ENCODE measurements around the gene TMEM170A.
"Not testable (repeated sequence)": the region's sequence is repeated elsewhere in the genome, so short reads cannot be mapped to it uniquely, and the experiment has no call there.

Gene TMEM170A

DNA sequence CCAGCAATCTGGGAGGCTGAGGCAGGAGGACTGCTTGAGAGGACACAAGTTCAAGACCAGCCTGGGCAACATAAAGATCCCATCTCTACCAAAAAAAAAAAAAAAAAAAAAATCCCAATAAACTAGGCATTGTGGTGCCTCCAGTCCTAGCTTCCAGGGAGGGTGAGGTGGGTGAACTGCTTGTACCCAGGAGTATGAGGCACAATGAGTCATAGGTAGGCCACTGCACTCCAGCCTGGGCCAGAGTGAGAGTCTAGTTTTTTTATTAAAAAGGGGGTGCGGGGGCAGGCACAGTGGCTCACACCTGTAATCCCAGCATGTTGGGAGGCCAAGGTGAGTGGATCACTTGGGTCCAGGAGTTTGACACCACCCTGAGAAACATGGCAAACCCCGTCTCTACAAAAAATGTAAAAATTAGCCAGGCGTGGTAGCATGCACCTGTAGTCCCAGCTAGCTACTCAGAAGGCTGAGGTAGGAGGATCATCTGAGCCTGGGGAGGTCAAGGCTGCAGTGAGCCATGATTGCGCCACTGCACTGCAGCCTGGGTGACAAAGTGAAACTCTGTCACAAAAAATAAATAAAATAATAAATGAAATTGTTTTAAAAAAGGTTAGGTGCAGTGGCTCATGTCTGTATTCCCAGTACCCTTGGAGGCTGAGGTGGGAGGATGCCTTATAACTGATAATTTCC, 38.6 kb upstream of the TMEM170A start:
- TF ChIP-seq, protein P1, sequence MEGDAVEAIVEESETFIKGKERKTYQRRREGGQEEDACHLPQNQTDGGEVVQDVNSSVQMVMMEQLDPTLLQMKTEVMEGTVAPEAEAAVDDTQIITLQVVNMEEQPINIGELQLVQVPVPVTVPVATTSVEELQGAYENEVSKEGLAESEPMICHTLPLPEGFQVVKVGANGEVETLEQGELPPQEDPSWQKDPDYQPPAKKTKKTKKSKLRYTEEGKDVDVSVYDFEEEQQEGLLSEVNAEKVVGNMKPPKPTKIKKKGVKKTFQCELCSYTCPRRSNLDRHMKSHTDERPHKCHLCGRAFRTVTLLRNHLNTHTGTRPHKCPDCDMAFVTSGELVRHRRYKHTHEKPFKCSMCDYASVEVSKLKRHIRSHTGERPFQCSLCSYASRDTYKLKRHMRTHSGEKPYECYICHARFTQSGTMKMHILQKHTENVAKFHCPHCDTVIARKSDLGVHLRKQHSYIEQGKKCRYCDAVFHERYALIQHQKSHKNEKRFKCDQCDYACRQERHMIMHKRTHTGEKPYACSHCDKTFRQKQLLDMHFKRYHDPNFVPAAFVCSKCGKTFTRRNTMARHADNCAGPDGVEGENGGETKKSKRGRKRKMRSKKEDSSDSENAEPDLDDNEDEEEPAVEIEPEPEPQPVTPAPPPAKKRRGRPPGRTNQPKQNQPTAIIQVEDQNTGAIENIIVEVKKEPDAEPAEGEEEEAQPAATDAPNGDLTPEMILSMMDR (IDR thresholded peaks at IDR 0.05; ENCODE audit: poor library complexity, severe bottlenecking) = no peak

GRCh38 chr16:75501820-75502219, 37.3 kb upstream of the TMEM170A start:
- not testable (repeated sequence) for H3K27ac ChIP-seq (ENCODE audit: poor library complexity, severe bottlenecking); H3K4me3 ChIP-seq (ENCODE audit: severe bottlenecking)

More for the DNA sequence above, 38.6 kb upstream of the TMEM170A start:
- peak; percentile 43; the same call in 2 of the 3 replicates for ATAC-seq (ENCODE audit: low read depth)
- Histone ChIP-seq H3K27ac (ENCODE audit: poor library complexity, severe bottlenecking) (peak overlapping the region; percentile 1), H3K4me3 (ENCODE audit: severe bottlenecking) (no peak overlapping the region), H3K27me3 (ENCODE audit: insufficient read depth, poor library complexity, severe bottlenecking) (no peaks in the 10 kb centered on the region), H3K36me3 (ENCODE audit: low read depth) (no peaks in the 10 kb centered on the region), H3K4me1 (ENCODE audit: insufficient read depth, poor library complexity, severe bottlenecking) (peaks cover 53% of the 10 kb centered on the region), H3K9me3 (ENCODE audit: severe bottlenecking) (no peaks in the 10 kb centered on the region)
- DNase-seq (ENCODE audit: low spot score) = no peak

DNA sequence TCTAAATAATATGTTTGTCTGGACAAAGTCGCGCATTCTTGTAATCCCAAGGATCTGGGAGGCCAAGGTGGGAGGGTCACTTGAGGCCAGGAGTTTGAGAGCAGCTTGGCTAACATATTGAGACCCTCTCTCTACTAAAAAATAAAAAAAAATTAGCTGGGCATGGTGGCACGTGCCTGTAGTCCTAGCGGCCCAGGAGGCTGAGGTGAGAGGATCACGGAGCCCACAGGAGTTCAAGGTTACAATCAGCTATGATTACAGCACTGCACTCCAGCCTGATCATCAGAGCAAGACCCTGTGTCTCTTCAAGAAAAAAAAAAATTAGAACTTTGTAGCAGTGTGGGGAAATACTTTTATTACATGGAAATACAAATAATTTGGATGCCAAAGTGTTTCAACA, 36.9 kb upstream of the TMEM170A start:
- ATAC-seq (ENCODE audit: low read depth) (no peak), DNase-seq (ENCODE audit: low spot score) (no peak)
- no peaks in the 10 kb centered on the region for H3K9me3 ChIP-seq (ENCODE audit: severe bottlenecking)
- H3K36me3 ChIP-seq (ENCODE audit: low read depth) = no peaks in the 10 kb centered on the region
- H3K4me3 ChIP-seq (ENCODE audit: severe bottlenecking) = no peak overlapping the region
- H3K27ac ChIP-seq (ENCODE audit: poor library complexity, severe bottlenecking) = no peak overlapping the region
- TF ChIP-seq, protein P1 (IDR thresholded peaks at IDR 0.05; ENCODE audit: poor library complexity, severe bottlenecking) = no peak
- peaks cover 41% of the 10 kb centered on the region for H3K4me1 ChIP-seq (ENCODE audit: insufficient read depth, poor library complexity, severe bottlenecking)
- H3K27me3 ChIP-seq (ENCODE audit: insufficient read depth, poor library complexity, severe bottlenecking) = no peaks in the 10 kb centered on the region

More at GRCh38 chr16:75501820-75502219, 37.3 kb upstream of the TMEM170A start:
- not testable (repeated sequence) for H3K27me3 ChIP-seq (ENCODE audit: insufficient read depth, poor library complexity, severe bottlenecking); H3K9me3 ChIP-seq (ENCODE audit: severe bottlenecking); H3K36me3 ChIP-seq (ENCODE audit: low read depth); DNase-seq (ENCODE audit: low spot score)
- peaks cover 45% of the 10 kb centered on the region for H3K4me1 ChIP-seq (ENCODE audit: insufficient read depth, poor library complexity, severe bottlenecking)
- ATAC-seq (ENCODE audit: low read depth) = 0 out of 3 replicates have a peak, but pooled peaks have one; percentile 8

- H3K27ac ChIP-seq (ENCODE audit: poor library complexity, severe bottlenecking); H3K4me3 ChIP-seq (ENCODE audit: severe bottlenecking): not testable (repeated sequence)
These were observed 34.3 kb upstream of the TMEM170A start for GRCh38 chr16:75498605-75499322.

DNA sequence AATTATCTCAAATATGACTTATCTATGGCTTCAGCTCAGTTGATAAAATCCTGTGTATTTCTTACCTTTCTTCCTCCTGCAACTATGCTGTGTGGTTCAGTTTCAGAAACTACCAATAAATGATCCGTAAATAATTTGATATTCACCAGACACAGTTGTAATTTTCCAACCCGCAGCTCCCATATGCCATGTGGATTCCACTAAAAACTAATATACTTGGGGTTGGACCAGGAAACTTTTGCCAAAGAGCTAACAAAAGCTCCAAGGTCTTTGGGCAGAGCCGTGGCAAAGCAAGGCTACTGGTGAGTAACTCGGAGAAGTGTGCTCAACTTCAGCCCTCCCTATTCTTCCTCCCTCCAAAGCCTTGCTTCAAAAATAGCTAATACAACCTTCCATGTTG, 33.1 kb upstream of the TMEM170A start:
- Histone ChIP-seq H3K4me1 (ENCODE audit: insufficient read depth, poor library complexity, severe bottlenecking) (peaks cover 23% of the 10 kb centered on the region), H3K27me3 (ENCODE audit: insufficient read depth, poor library complexity, severe bottlenecking) (peaks cover 4% of the 10 kb centered on the region), H3K4me3 (ENCODE audit: severe bottlenecking) (no peak overlapping the region), H3K27ac (ENCODE audit: poor library complexity, severe bottlenecking) (no peak overlapping the region), H3K9me3 (ENCODE audit: severe bottlenecking) (no peaks in the 10 kb centered on the region), H3K36me3 (ENCODE audit: low read depth) (no peaks in the 10 kb centered on the region)
- no peak for ATAC-seq (ENCODE audit: low read depth)
- DNase-seq (ENCODE audit: low spot score) = no peak
- TF ChIP-seq, protein P1 (IDR thresholded peaks at IDR 0.05; ENCODE audit: poor library complexity, severe bottlenecking) = no peak

More at GRCh38 chr16:75498605-75499322, 34.3 kb upstream of the TMEM170A start:
- H3K4me1 ChIP-seq (ENCODE audit: insufficient read depth, poor library complexity, severe bottlenecking) = peaks cover 32% of the 10 kb centered on the region
- not testable (repeated sequence) for H3K36me3 ChIP-seq (ENCODE audit: low read depth); H3K27me3 ChIP-seq (ENCODE audit: insufficient read depth, poor library complexity, severe bottlenecking); H3K9me3 ChIP-seq (ENCODE audit: severe bottlenecking); DNase-seq (ENCODE audit: low spot score)
- ATAC-seq (ENCODE audit: low read depth) = peak; percentile 75
